Dermis lymphatic vessel endothelial cell (primary cell): Measurements from ENCODE around the gene GNAQ. TPM values are rescaled to one million over a fixed set of nuclear protein-coding genes. Genes with fewer than 3 reads are reported as not detected.

ENCODE experiments used
- total RNA-seq: library from RNA; depleted of rRNA; stranded (reverse); fragments of >200 nt; gene quantifications from 2 replicates; pipeline ENCODE4 v1.2.1, GENCODE V29; 2014

The GNAQ gene
- total RNA-seq: 35.8 and 42.2 TPM in 2 replicates

DNA sequence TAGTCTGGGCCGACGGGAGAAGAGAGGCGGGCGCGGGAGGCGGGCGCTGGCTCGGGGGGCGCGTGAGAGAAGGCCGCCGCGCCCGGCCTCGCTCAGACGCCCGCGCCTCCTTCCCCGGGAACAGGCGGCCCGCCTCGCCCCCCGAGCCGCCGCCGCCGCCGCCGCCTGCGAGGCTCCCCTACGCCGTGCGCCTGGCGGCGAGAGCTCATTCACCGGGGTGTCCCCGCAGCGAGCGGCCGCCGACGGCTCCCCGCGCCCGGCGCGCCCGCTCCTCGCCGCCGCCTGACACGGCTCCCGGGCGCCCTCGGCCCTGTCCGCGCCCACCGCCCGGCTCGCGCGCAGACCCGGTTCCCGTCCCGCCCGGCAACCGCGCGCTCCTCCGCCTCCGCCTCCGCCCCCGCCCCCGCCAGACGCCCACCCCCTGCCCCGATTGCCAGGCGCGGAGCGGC, at the start of gene GNAQ:
Gene GNAQ (minus strand): TSS at position 368 of the 449 bp plus-strand sequence. CDS start 576 bp downstream, outside the sequence.

Other genes starting within 250 kb of the GNAQ start
- 6.1 and 13.2 TPM in 2 replicates for gene CEP78, start 204.3 kb upstream of the GNAQ start, total RNA-seq